ENCODE measurements around the gene APPBP2.

DNA sequence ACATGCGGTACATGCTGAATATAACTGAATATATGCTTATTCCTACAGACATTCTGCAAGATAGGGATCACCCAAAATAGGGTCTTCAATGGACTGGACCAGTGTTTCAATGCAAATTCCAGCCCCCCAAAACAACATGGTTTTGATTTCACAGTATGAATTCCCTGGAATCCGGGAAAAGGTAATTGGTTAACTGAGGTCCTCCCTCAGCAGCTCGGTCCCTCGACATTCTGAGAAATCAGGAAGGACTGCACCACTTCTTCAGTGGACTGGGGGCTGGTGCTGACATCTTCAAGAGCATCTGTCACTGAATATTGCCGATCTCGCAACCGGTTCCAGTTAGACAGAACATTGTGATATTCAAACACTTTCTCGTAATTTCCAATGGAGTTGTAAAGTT lies 78.7 kb downstream of the APPBP2 start:
- TF ChIP-seq POLR2A (IDR thresholded peaks at IDR 0.05; ENCODE audit: low read depth, low read length): no peak
- no peak for TF ChIP-seq POLR2AphosphoS5 (IDR thresholded peaks at IDR 0.05; ENCODE audit: low read depth, low read length)
- TF ChIP-seq TAF1 (IDR thresholded peaks at IDR 0.05; ENCODE audit: low read depth, low read length): no peak
- no peak for TF ChIP-seq POU2F2 (IDR thresholded peaks at IDR 0.05; ENCODE audit: low read depth, low read length)

Data from GM12891 (cell line).